Measurements from ENCODE around the gene NAA15.

DNA sequence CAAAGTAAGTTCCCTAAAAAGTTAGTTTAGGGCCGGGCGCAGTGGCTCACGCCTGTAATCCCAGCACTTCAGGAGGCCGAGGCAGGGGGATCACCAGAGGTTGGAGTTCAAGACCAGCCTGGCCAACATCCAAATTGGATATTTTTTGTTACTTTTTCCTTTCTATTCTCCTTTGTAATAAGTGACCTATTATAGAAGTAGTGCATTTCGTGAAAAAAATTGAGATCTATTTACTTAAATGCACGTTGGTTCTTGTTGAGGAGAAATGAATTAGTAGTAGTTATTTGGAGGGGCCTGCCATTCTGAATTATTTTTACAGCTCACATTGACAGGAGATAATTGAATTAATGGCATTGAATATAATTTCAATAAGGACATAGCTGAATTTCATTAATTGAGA lies 23.3 kb downstream of the NAA15 start:
- TF ChIP-seq POLR2A (IDR thresholded peaks at IDR 0.05; ENCODE audit: low read length) (no peak), GATA1 (IDR thresholded peaks at IDR 0.05; ENCODE audit: low read depth, low read length) (no peak)

Data from erythroblast (primary cell).